SIG-M5 treated with dmso at 0.1 percent for 504 hours (cell line): ENCODE results near the gene TMEM178A.
"Not testable (repeated sequence)": the region's sequence is repeated elsewhere in the genome, so short reads cannot be mapped to it uniquely, and the experiment has no call there.

Experiments
- DNase-seq: peaks from one replicate; lab custom pipeline; 2025; ENCODE audit not compliant: unreplicated experiment; lab: John Stamatoyannopoulos, UW

The TMEM178A gene

DNA sequence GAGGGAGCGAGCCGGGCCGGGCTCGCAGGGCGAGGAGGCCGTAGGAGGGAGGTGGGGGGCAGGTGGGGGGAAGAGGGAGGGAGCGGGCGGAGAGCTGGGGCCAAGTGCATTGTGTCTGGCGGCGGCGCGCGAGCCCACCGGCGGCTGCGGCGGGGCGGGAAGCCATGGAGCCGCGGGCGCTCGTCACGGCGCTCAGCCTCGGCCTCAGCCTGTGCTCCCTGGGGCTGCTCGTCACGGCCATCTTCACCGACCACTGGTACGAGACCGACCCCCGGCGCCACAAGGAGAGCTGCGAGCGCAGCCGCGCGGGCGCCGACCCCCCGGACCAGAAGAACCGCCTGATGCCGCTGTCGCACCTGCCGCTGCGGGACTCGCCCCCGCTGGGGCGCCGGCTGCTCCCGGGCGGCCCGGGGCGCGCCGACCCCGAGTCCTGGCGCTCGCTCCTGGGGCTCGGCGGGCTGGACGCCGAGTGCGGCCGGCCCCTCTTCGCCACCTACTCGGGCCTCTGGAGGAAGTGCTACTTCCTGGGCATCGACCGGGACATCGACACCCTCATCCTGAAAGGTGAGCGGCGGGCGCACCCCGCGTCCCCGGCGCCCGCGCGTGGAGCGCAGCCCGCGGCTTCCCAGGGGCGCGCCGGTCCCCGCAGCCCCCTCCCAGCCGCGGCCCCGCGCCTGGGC, at the start of gene TMEM178A:
Gene TMEM178A, plus strand, starts transcription at position 107 of the 680 bp plus-strand sequence. Its CDS starts 58 bp downstream, at position 165.
- no peak for DNase-seq

DNA sequence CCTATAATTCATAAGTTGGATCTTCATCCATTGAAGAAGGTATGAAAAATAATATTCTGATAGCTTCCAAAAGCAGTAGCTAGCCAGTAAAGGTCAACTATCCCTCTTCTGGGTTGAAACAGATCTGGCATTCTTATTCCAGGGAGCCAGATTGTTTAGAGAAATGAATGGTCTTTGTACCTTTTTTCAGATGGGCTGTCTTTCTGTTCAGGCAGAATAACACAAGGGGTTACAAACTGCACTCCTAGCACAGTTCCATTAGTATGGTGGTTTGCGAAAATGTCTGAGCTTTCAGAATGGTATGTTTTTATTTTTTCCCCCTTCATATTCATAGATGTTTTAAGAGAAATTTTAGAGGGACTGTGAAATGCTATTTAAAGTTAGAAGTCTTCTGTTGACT, 47.5 kb upstream of the TMEM178A start:
- no peak for DNase-seq

DNA sequence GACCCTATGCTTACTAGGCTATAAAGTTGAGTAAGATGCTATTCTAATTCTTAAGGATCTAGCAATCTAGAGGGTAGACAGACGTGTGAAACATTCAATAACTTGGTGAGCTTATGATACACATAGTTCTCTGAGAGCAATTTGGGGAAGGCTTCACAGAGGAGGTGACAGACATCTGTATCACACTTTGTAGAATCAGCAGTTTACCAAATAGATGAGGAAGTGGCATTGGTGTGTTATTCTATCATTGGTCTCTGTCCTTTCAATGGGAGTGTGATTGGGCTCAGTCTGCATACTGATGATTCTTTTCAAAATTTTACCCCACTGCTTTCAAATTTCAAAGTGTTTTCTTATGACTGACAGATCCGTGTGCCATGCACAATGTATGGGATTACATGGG, 47.0 kb upstream of the TMEM178A start:
- peak; percentile 13 for DNase-seq

DNA sequence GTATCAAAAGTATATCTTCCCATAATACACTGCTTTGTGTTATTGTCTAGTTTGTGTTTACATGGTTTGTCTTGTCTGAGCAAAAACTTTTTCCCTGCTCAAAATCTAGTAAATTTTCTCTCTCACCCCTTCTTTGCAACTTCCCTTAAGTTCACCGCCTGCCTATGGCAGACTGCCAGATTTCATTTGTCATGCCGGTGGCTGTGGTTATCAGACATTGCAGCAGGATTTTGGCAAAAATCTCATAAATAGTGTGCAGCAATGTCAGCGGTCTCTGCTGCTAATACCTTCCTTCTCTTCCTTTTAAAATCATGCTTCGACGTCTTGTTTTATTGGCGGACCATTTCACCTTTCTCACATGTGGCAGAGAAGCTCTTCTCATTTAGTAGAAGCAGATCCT, 45.6 kb upstream of the TMEM178A start:
- peak; percentile 82 for DNase-seq

DNA sequence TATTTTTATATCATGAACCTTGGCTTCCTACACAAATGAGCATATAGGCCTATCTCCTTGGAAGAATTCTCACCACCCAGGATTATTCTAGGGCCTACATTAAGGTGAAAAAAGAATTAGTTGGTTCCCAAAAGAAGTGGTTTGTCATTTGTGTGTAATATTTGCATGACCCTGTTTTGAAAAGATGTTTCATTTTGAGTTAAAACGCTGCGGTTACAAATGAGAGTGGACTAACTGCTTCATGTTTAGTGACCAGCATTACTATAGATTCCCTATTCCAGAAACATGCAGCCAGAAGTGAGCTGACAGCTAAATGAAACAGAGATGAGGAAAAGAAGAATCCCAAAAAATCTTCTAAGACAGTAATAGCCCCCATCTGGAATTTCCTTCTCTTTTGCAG, 44.1 kb upstream of the TMEM178A start:
- no peak for DNase-seq

DNA sequence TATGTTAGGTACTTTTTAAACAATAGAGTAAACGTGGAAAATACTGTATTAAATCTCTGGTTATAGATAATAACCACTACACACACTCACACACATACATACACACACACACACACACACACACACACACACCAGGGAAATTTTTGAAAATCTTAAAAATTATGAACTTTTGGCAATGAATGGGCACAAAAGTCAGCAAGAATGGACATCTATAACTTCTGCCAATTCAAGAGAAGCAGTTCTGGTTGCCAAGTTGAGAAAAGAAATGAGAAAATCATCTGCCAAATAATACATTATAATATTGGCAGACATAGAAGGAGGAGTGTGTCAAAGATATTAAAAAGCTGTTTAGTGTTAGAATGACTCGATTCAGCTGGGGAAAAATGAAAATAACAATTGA, 42.9 kb upstream of the TMEM178A start:
- DNase-seq, result no peak

DNA sequence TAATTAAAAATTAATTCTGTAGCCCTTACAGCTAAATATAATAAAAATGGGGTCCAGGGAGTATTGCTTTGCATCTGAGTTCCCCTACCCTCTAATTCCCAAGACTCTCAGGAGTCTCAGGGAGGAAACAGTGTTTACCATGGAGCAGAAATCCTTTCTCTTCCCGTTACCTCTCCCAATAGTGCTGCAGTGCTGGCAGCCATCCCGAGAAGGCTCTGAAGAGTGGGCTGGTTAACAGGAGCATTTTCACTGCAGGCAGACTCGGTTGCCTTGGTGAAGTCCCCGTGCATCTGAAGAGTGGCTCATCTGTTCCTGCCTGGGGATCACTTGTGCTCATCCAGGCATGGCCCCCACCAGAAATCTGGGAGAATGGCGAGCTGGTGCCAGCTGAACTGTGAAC, 41.8 kb upstream of the TMEM178A start:
- no peak for DNase-seq

DNA sequence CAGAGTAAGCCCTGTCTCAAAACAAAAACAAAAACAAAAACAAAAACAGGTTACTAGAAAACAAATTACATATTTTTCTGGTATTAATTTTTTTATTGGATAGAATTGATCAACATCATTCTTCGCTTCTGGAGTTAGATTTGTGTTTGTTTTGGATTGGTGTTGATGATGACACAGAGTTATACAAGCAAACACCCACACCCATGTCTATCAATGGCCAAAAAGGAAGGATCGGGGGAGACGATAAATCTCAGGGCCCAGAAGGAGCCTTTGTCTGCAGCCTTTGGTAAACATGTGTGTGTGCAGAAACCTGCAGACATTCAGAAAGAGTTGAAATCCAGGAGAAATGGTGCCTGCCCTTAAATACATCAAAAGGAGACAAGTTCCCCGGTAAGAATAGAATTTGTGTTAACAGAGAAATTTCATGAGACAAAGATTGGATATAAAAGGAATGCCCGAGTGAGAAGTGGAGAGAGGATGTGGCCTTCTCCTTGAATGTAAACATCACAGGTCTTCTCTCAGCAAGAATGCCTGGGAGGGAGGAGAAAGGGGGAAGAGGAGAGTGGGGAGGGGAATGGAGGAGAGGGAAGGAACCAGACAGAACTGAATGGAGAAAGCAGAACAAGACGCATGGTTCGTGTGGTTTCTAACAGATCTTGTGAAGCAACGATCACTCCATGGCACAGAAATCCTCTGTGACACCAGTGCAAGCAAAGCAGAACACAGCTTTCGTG, 40.4 kb upstream of the TMEM178A start:
- DNase-seq, result peak; percentile 82

DNA sequence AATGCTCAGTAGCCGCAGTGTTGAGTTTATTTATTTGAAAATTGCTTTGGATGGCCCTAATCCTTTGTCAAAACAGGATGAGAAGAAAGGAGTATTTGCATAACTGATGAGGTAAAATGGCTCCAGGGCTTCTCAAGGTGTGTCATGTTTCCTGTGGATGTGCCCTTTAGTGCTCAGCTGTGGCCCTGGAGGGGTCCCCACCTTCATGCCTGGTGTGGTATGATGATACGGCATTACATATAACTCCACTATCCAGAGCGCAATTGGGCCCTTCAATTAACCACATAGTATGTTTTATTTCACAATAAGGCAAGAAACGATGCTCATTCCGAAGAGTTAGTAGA, 39.8 kb upstream of the TMEM178A start:
- DNase-seq, result no peak

DNA sequence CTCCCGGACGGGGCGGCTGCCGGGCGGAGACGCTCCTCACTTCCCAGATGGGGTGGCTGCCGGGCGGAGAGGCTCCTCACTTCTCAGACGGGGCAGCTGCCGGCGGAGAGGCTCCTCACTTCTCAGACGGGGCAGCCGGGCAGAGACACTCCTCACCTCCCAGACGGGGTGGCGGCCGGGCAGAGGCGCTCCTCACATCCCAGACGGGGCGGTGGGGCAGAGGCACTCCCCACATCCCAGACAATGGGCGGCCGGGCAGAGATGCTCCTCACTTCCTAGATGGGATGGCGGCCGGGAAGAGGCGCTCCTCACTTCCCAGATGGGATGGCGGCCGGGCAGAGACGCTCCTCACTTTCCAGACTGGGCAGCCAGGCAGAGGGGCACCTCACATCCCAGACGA, 37.4 kb upstream of the TMEM178A start:
- not testable (repeated sequence) for DNase-seq

DNA sequence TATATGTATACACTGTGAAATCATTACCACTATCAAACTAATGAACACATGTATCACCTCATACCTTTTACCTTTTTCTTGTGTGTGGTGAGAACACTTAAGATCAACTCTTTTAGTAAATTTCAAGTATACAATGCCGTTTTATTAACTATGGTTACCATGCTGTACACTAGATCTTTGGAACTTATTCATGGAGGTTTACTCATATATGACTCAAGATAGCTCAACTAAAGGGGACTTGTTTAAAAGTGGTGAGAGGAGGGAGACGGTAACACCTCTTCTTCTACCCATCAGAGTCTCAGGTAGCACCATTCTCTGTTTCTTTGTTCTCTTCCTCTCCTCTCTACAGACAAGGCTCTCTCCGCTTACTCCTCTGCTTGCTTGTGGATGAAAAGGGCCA, 36.1 kb upstream of the TMEM178A start:
- no peak for DNase-seq

DNA sequence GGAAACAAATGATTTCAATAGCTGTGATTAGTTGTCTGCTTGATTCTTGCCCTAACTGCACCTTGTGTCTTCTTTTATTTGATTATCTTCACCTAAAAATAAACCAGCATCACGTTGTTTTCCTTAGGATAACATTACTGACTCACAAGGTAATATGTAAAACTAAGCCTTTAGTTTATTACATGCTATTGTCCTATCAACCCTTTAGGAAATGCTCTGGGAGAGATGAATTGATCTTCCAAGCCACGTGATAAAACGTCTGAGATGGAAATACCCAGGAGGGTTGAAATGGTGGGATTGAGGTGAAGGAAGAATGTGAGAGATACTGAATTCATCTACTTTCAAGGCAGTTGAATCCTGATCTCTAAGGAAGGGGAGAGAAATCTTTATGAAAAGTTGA, 34.5 kb upstream of the TMEM178A start:
- no peak for DNase-seq

DNA sequence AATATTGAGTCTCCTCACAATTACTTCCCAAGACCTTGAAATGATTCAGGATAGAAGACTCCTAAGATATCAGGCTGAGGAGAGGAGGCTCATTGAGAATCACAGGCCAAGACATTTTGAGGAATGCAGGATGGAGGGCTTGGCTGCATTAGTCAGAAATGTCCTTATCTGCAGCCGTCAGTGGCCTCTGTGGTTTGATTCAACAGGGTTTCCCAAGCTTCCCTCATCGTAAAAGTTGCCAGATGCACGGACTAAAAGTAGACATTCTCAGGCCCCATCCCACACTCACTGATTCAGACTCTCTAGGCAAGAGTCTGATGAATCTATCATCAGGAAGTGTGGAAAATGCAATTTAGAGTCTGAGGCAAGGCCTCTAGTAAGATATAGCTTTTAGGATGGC, 34.0 kb upstream of the TMEM178A start:
- DNase-seq, result peak; percentile 29

DNA sequence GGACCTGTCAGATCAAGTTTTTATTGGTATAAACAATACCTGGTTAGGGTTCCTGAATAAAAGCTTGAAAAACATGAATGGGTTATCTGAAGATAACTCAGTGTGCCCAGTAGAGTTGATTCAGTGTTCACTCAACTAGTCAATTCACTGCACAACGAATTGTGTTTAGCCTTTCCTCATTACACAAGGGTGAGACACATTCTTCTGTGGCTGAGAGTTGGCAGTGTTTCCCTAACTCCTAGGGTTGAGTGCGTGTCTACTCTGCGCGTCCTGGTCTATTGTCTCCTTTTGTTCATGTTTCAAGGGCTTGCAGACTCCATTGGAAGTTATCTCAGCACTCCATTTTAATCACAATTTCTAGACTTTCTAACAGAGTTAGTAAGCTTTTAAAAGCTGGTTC, 32.8 kb upstream of the TMEM178A start:
- DNase-seq, result no peak

DNA sequence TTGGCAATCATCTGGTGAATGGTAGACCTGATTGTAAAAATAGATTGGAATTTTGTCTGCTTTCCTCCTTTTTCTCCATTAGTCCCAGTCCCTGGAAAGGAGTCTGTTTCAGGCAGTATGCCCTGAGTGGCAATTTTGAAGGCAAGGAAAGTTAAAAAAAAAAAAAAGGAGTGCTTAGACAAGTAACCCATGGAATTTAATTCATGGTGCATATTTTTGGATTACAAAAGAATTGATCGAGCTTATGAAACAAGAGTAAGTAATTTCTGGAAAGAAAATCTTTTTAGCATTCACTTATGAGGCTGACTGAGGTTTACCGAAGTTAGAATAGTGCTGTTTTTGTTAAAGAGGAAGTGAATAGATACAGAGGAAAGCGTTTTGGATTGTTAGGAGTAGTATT, 29.4 kb upstream of the TMEM178A start:
- DNase-seq, result no peak

DNA sequence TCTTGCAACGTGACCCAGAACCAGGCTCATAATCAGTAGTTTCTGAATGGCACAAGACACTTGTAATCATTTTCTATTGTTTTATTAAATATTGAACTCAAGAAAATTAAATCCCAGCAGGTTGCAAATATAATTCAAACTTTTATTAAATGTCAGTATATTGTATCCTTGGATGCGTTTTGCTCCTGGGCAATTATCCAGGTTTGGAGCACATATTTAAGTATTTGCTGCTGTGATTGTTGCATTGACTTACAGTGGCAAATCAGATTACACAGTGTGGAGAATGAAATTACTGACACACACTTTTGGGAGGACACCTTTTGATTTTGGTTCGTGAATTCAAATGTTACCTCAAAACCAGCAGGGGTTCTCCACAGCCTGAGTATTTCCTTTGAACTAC, 27.1 kb upstream of the TMEM178A start:
- DNase-seq, result no peak

DNA sequence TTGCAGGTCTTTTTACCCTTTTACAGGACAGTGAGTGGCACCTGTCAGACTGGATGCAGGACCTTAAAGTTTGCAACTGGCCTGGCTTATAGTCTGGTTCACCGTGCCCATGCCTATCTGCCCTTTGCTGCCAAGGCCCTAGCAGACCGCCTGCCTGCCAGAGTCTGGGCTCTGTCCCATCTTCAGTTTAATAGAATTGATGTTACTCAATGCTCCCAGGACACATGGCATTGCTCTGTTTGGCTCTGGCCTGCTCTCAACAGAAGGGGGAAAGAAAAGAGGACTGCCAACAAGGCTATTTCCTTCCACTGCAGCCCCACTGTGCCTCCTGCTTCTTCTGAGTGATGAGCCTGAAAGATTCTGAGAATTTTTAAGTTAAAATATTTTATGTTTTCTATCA, 25.6 kb upstream of the TMEM178A start:
- no peak for DNase-seq

DNA sequence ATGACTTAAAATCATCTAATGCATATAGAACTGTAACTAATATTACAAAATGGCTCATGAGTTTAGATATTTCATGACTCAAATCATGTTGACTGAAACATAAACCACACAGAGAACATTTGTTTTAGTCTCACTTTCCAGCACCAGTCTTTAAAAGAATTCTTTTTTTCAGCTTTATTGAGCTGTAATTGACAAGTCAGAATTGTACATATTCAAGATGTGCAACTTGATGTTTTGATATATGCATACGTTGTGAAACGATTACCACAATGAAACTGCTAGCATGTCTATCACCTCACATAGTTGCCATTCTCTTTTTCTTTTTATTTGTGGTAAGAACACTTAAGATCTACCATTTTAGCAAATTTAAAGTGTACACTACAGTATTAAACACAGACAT, 25.0 kb upstream of the TMEM178A start:
- DNase-seq, result no peak

DNA sequence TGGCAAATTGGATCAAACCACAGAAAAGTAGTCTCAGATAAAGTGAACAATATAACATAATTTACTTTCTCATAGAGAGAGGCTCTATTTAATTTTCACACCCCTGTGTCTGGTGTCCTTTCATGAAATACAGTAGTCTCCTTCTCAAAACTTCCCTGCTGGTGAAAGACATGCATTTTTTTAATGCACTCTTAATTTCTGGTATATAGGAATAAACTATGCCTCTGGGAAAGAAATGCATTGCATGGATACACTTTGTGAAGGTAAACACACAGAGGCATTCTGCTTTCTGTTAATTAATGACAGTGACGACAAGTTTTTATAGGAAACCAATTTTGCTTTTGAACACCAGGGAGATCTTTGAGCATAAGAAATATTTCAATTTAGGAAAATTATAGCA, 24.1 kb upstream of the TMEM178A start:
- no peak for DNase-seq

DNA sequence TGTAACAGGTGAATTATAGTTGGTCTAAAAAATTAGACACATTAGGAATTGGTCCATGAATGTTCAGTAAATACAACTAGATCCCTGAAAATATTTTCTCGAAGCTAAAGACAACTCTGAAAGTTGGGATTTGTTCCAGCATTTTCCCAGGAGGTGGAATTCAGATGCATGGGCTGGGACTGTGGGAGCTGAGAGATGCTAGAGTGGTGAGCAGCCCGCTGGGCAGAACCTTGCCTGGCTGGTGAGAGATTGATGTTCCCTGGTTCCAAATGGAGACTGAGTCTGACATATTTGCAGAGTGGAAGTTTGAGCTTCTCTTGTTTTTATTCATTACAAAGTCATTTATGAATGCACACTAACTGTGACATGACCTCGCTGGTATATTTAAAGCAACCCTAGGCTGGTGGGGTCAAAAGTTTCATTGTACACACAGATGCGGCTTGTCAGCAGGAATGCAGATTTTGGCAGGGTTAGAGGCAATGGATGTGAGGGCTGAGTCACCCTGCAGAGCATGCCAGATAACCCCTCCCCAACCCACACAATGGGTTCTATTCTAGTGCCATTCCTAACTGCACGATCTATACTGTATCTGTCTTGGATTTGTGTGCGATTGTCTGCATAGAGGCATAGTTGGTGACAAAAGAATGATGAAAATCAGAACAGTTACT, 23.5 kb upstream of the TMEM178A start:
- no peak for DNase-seq

DNA sequence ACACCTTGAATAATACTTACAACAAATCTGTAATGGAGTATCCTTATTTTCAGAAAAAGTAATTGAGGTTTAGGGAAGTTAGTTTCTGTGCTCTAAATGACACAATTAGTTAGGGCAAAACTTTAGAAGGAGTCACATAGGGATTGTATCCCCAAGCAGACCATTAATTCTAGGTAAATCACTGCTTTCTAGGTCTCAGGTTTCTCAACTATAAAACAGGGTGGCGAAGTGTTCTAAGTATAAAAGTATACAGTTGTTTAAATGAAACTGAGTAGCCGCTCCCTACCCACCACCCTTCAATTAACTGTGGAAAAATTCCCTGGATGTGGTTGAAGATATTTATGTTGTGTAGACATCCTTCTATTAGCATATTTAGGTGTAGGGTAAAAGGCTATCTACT, 19.9 kb upstream of the TMEM178A start:
- DNase-seq, result no peak

DNA sequence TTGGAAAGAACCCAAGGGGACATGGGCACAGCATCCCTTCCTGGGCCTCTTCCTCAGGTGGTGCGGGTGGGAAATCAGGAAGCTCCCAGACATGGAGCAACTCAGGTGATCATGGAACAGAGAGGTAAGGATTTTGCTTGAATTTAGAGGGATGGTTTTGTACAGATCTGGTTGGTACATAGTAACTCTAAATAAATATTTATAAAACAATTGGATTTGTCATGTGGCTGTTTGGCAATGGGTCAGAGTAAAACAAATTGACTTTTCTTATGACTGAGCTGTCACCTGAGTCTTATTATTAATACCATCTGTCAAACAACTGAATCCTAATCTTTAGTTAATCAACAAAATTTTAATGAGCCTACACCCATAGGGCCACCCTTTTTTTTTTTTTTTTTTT, 19.4 kb upstream of the TMEM178A start:
- DNase-seq, result peak; percentile 23
